SKM-1 treated with dmso at 0.1 percent for 144 hours (cell line): Measurements from ENCODE around the gene GOLT1B.

ENCODE experiments used
- DNase-seq: peaks from one replicate; lab custom pipeline; 2025; ENCODE audit not compliant: unreplicated experiment; lab: John Stamatoyannopoulos, UW

The GOLT1B gene

GRCh38 chr12:21521541-21521940 lies 20.0 kb downstream of the GOLT1B start:
- no peak for DNase-seq

DNA sequence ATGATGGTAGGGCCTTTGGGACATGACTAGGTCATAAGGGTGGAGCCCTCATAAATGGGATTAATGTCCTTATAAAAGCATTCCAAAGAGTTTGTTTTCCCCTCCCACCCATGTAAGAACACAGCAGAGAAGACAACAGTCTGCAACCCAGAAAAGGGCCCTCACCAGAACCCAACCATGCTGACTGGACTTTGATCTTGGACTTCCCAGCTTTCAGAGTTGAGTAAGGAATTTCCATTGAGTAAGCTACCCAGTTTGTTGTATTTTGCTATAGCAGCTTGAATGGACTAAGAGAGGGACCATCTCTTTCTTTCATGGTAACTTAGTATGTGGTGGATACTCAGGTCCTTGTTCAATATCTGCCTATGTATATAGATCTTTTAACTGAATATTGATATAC lies 21.6 kb downstream of the GOLT1B start:
- no peak for DNase-seq

- DNase-seq, result no peak
Observed at GRCh38 chr12:21526053-21526452, 24.5 kb downstream of the GOLT1B start, which contains the start of gene SPX. Gene SPX, plus strand, starts transcription at chr12:21526296. Its CDS starts 177 bp downstream, at chr12:21526473.

GRCh38 chr12:21526721-21527345 lies 25.2 kb downstream of the GOLT1B start:
- DNase-seq, result no peak

GRCh38 chr12:21527451-21528180 lies 26.0 kb downstream of the GOLT1B start:
- no peak for DNase-seq

GRCh38 chr12:21528953-21529352 lies 27.4 kb downstream of the GOLT1B start:
- no peak for DNase-seq

GRCh38 chr12:21529456-21529855 lies 27.9 kb downstream of the GOLT1B start:
- DNase-seq, result no peak

DNA sequence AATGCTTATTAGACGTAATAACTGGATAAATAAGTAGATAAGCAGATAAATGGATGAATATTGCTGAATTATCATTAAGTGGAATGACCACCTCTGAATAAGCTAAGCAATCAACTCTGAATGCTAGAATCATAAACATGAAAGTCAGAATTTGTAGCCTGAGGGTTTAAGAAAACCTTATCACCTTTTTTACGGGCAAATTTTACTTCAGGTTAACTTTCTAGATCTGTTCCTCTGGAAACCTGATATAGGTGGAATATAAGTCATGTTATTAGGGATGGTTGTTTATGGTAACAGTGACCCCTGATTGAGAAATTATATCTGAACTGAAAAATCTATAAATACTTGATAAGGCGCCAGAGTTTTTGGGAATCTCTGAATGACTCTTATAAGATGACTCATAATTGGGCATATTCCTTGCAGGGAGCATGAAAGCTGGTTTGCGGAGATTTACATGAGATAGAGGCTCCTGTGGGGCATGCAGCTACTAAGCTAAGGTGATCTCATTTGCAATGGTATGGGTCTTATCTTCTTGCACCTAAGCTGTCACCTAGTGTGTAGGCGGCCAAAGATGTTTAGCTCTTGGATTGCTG lies 36.6 kb downstream of the GOLT1B start:
- DNase-seq, result no peak

DNA sequence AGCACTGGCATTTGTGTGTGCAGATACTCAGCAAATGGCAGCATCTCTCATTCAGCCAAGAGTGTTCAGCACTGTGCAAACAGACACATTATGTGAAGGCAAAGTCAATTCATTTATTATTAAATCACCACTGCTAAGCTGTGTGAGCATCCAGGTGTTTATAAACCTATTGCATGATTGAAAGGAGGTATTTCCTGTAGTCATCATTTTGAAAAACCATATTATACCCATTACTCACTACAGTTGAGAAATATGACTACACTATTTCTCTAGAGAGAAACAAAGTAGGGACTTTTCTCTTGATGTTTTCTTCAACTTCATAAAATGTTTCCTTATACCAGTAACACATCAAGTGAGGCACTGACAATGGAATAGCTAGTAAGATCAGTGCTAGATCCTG lies 38.2 kb downstream of the GOLT1B start:
- no peak for DNase-seq

GRCh38 chr12:21541773-21542172 lies 40.2 kb downstream of the GOLT1B start:
- DNase-seq, result no peak

- no peak for DNase-seq
Observed at GRCh38 chr12:21542403-21542802, 40.8 kb downstream of the GOLT1B start.

- no peak for DNase-seq
Observed at GRCh38 chr12:21543151-21543550, 41.6 kb downstream of the GOLT1B start.

DNA sequence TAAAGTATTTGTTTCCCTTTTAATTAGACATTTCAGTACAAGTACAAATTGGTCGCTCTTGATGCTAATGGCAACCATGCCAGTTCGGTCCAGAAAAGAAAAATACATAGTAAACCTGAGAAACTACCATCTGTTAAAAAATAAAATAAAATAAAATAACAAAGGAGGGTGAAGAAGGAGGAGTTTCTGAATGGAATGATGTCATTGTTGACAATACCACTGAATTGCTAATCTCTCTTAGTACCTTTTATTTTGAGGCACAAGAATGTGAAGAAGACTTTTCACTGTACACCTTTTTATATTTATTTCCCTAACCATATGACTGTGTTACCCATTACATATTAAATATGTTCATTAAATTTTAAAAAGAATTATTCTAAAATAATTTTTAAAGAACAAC lies 44.0 kb downstream of the GOLT1B start:
- no peak for DNase-seq

DNA sequence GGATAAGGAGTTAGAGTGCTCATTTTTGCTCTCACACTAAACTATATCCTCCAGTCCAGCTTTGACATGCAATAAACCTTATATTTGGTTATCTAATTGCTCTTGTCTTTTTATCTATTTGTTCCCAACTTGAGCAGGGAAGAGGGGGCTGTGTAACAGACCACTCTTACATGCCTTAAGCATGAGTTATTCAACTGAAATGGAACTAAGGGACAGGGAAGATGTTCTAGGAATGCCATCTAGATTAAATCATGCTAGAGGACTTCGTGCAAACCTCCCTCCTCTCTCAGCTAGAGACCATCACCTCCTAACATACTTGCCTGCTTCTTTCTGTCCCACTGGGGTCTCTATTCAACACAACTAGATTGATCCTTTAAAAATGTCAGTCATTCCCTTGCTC lies 45.1 kb downstream of the GOLT1B start:
- DNase-seq, result no peak

DNA sequence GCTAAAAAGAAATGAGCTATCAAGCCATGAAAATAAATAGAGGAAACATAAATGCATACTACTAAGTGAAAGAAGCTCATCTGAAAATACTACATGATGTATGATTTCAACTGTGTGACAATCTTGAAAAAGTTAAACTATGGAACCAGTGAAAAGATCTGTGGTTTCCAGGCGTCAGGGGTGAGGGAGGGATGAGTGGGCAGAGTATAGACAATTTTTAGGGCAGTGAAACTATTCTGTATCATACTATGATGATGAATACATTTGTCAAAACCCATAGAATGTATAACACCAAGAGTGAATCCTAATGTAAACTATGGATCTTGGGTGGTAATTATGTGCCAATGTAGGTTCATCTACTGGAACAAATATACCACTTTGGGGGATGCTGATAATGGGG lies 45.8 kb downstream of the GOLT1B start:
- DNase-seq, result no peak

- DNase-seq, result no peak
Observed at GRCh38 chr12:21551841-21552465, 50.4 kb downstream of the GOLT1B start.

GRCh38 chr12:21552635-21553328 lies 51.2 kb downstream of the GOLT1B start:
- no peak for DNase-seq

- no peak for DNase-seq
Observed at GRCh38 chr12:21553329-21553675, 51.7 kb downstream of the GOLT1B start.

DNA sequence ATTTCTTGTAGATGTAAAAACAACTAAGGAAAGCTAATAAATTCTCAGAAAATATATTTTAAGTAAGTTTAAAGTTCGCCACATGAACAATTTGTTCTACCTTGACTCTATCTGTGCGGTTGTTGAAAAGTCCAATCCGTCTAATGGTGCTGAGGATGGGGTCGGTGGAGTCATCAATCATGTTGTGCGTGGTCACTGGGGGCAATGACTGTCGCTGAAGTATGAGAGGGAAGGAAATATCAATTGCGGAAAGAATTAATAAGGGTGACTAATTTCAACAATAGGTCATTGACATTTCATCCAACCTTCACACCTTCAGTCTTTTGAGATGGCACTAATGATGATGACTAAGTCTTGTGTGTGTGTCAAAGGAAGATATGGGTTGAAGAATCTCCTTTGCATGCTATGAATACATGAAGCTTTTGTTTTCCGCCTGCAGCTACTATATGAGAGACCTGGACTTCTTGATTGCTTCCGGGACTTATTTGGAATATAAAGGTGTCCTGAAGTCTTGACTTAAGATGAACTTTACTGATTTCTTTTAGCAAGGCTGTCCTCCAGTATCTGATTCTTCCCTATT lies 56.6 kb downstream of the GOLT1B start:
- no peak for DNase-seq

GRCh38 chr12:21559855-21560569 lies 58.4 kb downstream of the GOLT1B start:
- no peak for DNase-seq
